ENCODE measurements around the gene ARID5A. TPM values are rescaled to one million over a fixed set of nuclear protein-coding genes. Genes with fewer than 3 reads are reported as not detected.

The ARID5A gene
- total RNA-seq, 2 experiments from 2014 or later, result 111 to 112 TPM

- ChIA-PET POLR2A (interaction anchor here (2.3 kb wide), 1 partner anchor 11 kb away, joined by 16 read pairs; no protein-coding TSS in a partner anchor), CTCF (interaction anchor here (0.6 to 2.2 kb wide), 4 partner anchors 10 to 188 kb away, joined by 3 to 7 read pairs (median 4); partner anchors contain the start of gene NEURL3)
Measured at GRCh38 chr2:96548558-96549465, 12.3 kb downstream of the ARID5A start.

GRCh38 chr2:96549466-96549785 is 12.9 kb downstream of the ARID5A start:
- ChIA-PET POLR2A (interaction anchor here (7.7 kb wide), 1 partner anchor 11 kb away, joined by 48 read pairs; the partner anchor contains the start of gene ARID5A), CTCF (interaction anchor here (0.6 kb wide), 2 partner anchors 44 to 189 kb away, joined by 3 to 5 read pairs; partner anchors contain the start of gene NEURL3)

- ChIA-PET CTCF (no interaction called here), POLR2A (interaction anchor here (7.7 kb wide), 1 partner anchor 12 kb away, joined by 48 read pairs; the partner anchor contains the start of gene ARID5A)
Measured at GRCh38 chr2:96549967-96550786, 13.6 kb downstream of the ARID5A start.

GRCh38 chr2:96550787-96551604 is 14.4 kb downstream of the ARID5A start:
- POLR2A ChIA-PET, result interaction anchor here (7.7 kb wide), 1 partner anchor 12 kb away, joined by 48 read pairs; the partner anchor contains the start of gene ARID5A
- CTCF ChIA-PET, result no interaction called here

- POLR2A ChIA-PET, result interaction anchor here (7.7 kb wide), 1 partner anchor 13 kb away, joined by 48 read pairs; the partner anchor contains the start of gene ARID5A
- CTCF ChIA-PET, result interaction anchor here (1.3 to 3.5 kb wide), 2 partner anchors 14 to 21 kb away, joined by 3 to 17 read pairs; no protein-coding TSS in a partner anchor
Measured at GRCh38 chr2:96551605-96552314, 15.2 kb downstream of the ARID5A start.

- ChIA-PET CTCF (interaction anchor here (1.3 to 4.3 kb wide), 3 partner anchors 15 to 22 kb away, joined by 3 to 20 read pairs (median 17); no protein-coding TSS in a partner anchor), POLR2A (interaction anchor here (1.2 to 7.7 kb wide), 2 partner anchors 11 to 14 kb away, joined by 4 to 48 read pairs; partner anchors contain the start of gene ARID5A)
Measured at GRCh38 chr2:96552315-96553175, 16.0 kb downstream of the ARID5A start.

- ChIA-PET CTCF (interaction anchor here (0.7 to 4.3 kb wide), 18 partner anchors 8 to 264 kb away, joined by 3 to 20 read pairs (median 6); no protein-coding TSS in a partner anchor), POLR2A (interaction anchor here (1.1 to 7.7 kb wide), 6 partner anchors 9 to 147 kb away, joined by 4 to 48 read pairs (median 6); partner anchors contain the start of gene ARID5A)
Measured at GRCh38 chr2:96553176-96553956, 16.8 kb downstream of the ARID5A start.

- ChIA-PET CTCF (interaction anchor here (0.6 to 4.3 kb wide), 26 partner anchors 9 to 314 kb away, joined by 3 to 20 read pairs (median 4); no protein-coding TSS in a partner anchor), POLR2A (interaction anchor here (1.1 to 7.7 kb wide), 6 partner anchors 10 to 147 kb away, joined by 4 to 48 read pairs (median 6); partner anchors contain the start of gene ARID5A)
Measured at GRCh38 chr2:96553957-96554292, 17.4 kb downstream of the ARID5A start.

GRCh38 chr2:96554293-96555145 is 18.0 kb downstream of the ARID5A start:
- CTCF ChIA-PET, result interaction anchor here (0.6 to 4.3 kb wide), 28 partner anchors 10 to 314 kb away, joined by 3 to 20 read pairs (median 4); no protein-coding TSS in a partner anchor
- POLR2A ChIA-PET, result interaction anchor here (0.6 to 7.7 kb wide), 7 partner anchors 8 to 148 kb away, joined by 3 to 48 read pairs (median 6); partner anchors contain the start of gene ARID5A

GRCh38 chr2:96555146-96555610 is 18.6 kb downstream of the ARID5A start:
- ChIA-PET CTCF (interaction anchor here (0.7 to 4.3 kb wide), 10 partner anchors 15 to 233 kb away, joined by 3 to 20 read pairs (median 7); no protein-coding TSS in a partner anchor), POLR2A (interaction anchor here (0.6 to 7.7 kb wide), 4 partner anchors 9 to 28 kb away, joined by 3 to 48 read pairs (median 5); partner anchors contain the start of gene ARID5A)

- ChIA-PET CTCF (interaction anchor here (1.4 to 4.3 kb wide), 2 partner anchors 24 to 48 kb away, joined by 5 to 20 read pairs; no protein-coding TSS in a partner anchor), POLR2A (interaction anchor here (0.8 to 7.7 kb wide), 2 partner anchors 18 to 61 kb away, joined by 3 to 48 read pairs; partner anchors contain the start of gene ARID5A)
Measured at GRCh38 chr2:96556441-96557330, 20.1 kb downstream of the ARID5A start.

- POLR2A ChIA-PET, result interaction anchor here (0.8 kb wide), 2 partner anchors 60 to 311 kb away, joined by 3 read pairs; no protein-coding TSS in a partner anchor
- CTCF ChIA-PET, result interaction anchor here (1.4 kb wide), 1 partner anchor 49 kb away, joined by 5 read pairs; no protein-coding TSS in a partner anchor
Measured at GRCh38 chr2:96557421-96557820, 20.9 kb downstream of the ARID5A start.

GRCh38 chr2:96558061-96558460 is 21.5 kb downstream of the ARID5A start:
- CTCF ChIA-PET, result interaction anchor here (0.6 kb wide), 1 partner anchor 356 kb away, joined by 3 read pairs; no protein-coding TSS in a partner anchor

More at GRCh38 chr2:96558061-96558460, 21.5 kb downstream of the ARID5A start:
- POLR2A ChIA-PET, result interaction anchor here (0.8 kb wide), 1 partner anchor 310 kb away, joined by 3 read pairs; no protein-coding TSS in a partner anchor

All from activated CD8-positive, alpha-beta memory T cell treated with anti-CD3 and anti-CD28 coated beads for 36 hours (primary cell).